Endothelial cell (in vitro differentiated cells): ENCODE results near the gene FAR2. TPM values are rescaled to one million over a fixed set of nuclear protein-coding genes. Genes with fewer than 3 reads are reported as not detected.
A peak's percentile ranks its signal among the peaks of the same experiment; 100 is the strongest.

Experiments
- DNase-seq: peaks from one replicate; pipeline ENCODE4 v3.0.0; 2021; ENCODE audit warnings: low spot score
- H3K27ac Mint-ChIP-seq: one replicate; pipeline ENCODE4 v1.8.0; 2021; ENCODE audit warnings: mixed read lengths, inconsistent platforms; ENCODE audit not compliant: unreplicated experiment
- H3K27me3 Mint-ChIP-seq: one replicate; pipeline ENCODE4 v1.8.0; 2021; ENCODE audit warnings: mild to moderate bottlenecking, moderate library complexity, mixed read lengths, inconsistent platforms; ENCODE audit not compliant: unreplicated experiment
- H3K36me3 Mint-ChIP-seq: one replicate; pipeline ENCODE4 v1.8.0; 2021; ENCODE audit warnings: mild to moderate bottlenecking, low read depth, mixed read lengths, inconsistent platforms; ENCODE audit not compliant: unreplicated experiment
- H3K4me1 Mint-ChIP-seq: one replicate; pipeline ENCODE4 v1.8.0; 2021; ENCODE audit warnings: mild to moderate bottlenecking, mixed read lengths, inconsistent platforms; ENCODE audit not compliant: unreplicated experiment
- H3K4me3 Mint-ChIP-seq: one replicate; pipeline ENCODE4 v1.8.0; 2021; ENCODE audit warnings: mild to moderate bottlenecking, mixed read lengths, inconsistent platforms; ENCODE audit not compliant: unreplicated experiment
- H3K9me3 Mint-ChIP-seq: one replicate; pipeline ENCODE4 v1.8.0; 2021; ENCODE audit warnings: mixed read lengths, inconsistent platforms; ENCODE audit not compliant: unreplicated experiment
- CTCF ChIP-seq: fragments of 200-600 bp; sonication (generic); IDR thresholded peaks from one replicate; pipeline ENCODE4 v1.5.0; 2021; ENCODE audit warnings: antibody characterized with exemption; ENCODE audit not compliant: unreplicated experiment
- total RNA-seq: library from RNA; stranded (reverse); fragmentation: NEBNext Ultra II Directional; extraction: Animal tissue kit (Norgen Biotek cat#: 25700); gene quantifications from one replicate; pipeline ENCODE4 v1.2.1, GENCODE V29; 2021; ENCODE audit not compliant: unreplicated experiment

FAR2 gene
- total RNA-seq, 1 donor from 2014 or later: 104 TPM

DNA sequence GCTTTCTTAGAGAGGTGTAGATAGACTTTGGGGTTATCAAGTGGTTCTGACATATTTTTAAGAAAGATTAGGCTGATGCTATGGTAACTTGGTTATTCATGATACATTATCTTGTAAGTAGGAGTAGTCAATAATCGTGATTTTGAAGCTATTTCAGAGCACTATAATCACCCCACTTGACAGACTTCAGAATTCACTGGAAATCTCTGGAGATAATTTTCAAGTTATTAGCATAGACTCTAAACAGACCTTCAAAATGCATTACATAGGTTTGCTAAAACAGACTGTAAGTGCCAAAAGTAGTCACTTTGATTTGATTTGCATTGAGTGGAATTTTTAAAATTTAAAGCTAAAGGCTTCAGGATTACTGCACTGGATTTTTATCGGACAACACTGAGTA is 157.6 kb downstream of the FAR2 start:
- H3K4me1 Mint-ChIP-seq: peaks cover 3% of the 10 kb centered on the region
- no peak for DNase-seq
- H3K27ac Mint-ChIP-seq: no peak overlapping the region
- H3K36me3 Mint-ChIP-seq: peaks cover under 1% of the 10 kb centered on the region
- no peak for TF ChIP-seq CTCF
- peaks cover 2% of the 10 kb centered on the region for H3K27me3 Mint-ChIP-seq
- no peak overlapping the region for H3K4me3 Mint-ChIP-seq
- no peaks in the 10 kb centered on the region for H3K9me3 Mint-ChIP-seq

DNA sequence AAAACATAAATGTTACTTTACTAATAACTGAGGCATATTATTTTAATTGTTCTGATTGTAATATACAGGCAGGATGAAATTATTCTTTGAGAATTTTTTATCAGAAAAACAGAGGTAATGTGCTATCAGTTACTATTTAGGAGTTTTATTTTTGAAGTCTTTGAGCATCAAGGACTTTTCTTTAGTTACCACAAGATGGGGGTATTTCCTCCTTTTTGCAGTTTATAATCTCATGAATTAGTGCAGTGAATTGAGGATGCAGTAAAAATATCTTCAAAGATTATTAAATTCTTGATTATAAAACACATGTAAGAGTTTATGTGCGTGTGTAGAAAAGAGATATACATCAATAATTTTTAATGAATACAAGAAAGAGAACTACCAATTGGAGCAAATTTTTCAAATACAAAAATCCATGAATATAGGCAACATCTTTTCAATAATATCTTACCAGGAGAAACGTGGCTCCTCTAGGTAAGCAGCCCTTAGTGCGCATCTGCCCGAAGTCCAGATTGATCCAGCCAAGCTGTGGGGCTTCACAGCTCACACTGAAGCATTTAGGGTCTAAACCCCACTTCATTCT is 160.3 kb downstream of the FAR2 start:
- no peak for DNase-seq

GRCh38 chr12:29310899-29311298 is 161.8 kb downstream of the FAR2 start:
- H3K9me3 Mint-ChIP-seq: no peaks in the 10 kb centered on the region
- peaks cover 2% of the 10 kb centered on the region for H3K27me3 Mint-ChIP-seq
- no peak for DNase-seq
- TF ChIP-seq CTCF: no peak
- H3K36me3 Mint-ChIP-seq: peaks cover 11% of the 10 kb centered on the region
- no peak overlapping the region for H3K4me3 Mint-ChIP-seq
- no peak overlapping the region for H3K27ac Mint-ChIP-seq
- no peaks in the 10 kb centered on the region for H3K4me1 Mint-ChIP-seq

More for the DNA sequence above, 160.3 kb downstream of the FAR2 start:
- H3K9me3 Mint-ChIP-seq: no peaks in the 10 kb centered on the region
- no peak overlapping the region for H3K27ac Mint-ChIP-seq
- H3K4me3 Mint-ChIP-seq: no peak overlapping the region
- H3K4me1 Mint-ChIP-seq: no peaks in the 10 kb centered on the region
- TF ChIP-seq CTCF: peak; percentile 40
- peaks cover 11% of the 10 kb centered on the region for H3K36me3 Mint-ChIP-seq
- peaks cover 2% of the 10 kb centered on the region for H3K27me3 Mint-ChIP-seq

DNA sequence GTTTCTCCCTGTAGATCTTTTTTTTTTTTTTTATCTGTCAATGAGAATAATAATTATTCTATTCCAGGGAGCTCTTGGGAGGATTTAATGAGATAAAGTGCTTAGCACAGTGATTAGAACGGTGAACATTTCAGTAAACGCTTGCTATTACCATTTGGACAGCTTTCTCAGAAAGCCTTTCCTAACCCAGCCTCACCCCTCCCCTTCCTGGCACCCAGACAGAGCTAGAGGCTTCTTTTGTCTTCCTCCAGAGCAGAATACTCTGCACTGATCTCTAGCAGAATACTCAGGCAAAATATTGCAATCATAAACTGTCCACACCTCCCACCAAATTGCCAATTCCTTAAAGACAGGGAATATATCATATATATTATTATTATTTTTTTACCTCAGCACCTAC is 165.3 kb downstream of the FAR2 start:
- Mint-ChIP-seq H3K36me3 (peaks cover 22% of the 10 kb centered on the region), H3K4me1 (no peaks in the 10 kb centered on the region), H3K27ac (no peak overlapping the region), H3K4me3 (no peak overlapping the region), H3K27me3 (peaks cover 2% of the 10 kb centered on the region), H3K9me3 (no peaks in the 10 kb centered on the region)
- DNase-seq: no peak
- TF ChIP-seq CTCF: no peak

DNA sequence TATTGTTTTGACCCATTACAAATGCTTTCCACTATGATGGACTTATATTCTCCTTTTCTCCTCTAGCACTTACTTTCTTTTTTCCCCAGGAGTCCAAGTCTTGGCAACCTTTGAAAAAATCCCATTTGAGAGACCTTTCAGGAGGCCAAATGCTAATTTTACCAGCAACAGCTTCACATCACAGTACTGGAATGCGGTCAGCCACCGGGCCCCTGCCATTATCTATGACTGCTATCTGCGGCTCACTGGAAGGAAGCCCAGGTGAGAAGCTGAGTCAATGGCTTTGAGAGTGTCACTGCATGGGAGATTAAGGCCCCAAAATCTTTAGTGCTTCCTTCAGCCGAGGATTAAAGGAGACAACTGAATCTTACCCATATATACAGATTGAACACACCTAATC is 167.7 kb downstream of the FAR2 start:
- Mint-ChIP-seq H3K4me1 (no peaks in the 10 kb centered on the region), H3K36me3 (peaks cover 36% of the 10 kb centered on the region), H3K4me3 (no peak overlapping the region), H3K9me3 (peaks cover 5% of the 10 kb centered on the region), H3K27me3 (peaks cover 2% of the 10 kb centered on the region), H3K27ac (no peak overlapping the region)
- DNase-seq: no peak
- no peak for TF ChIP-seq CTCF
